ENCODE data around the gene TSHZ2. TPM values are rescaled to one million over a fixed set of nuclear protein-coding genes. Genes with fewer than 3 reads are reported as not detected.
A peak's percentile ranks its signal among the peaks of the same experiment; 100 is the strongest.

The TSHZ2 gene
- total RNA-seq, 6 experiments from 2014 or later, result 14.2 to 28.1 (median 21.0) TPM

DNA sequence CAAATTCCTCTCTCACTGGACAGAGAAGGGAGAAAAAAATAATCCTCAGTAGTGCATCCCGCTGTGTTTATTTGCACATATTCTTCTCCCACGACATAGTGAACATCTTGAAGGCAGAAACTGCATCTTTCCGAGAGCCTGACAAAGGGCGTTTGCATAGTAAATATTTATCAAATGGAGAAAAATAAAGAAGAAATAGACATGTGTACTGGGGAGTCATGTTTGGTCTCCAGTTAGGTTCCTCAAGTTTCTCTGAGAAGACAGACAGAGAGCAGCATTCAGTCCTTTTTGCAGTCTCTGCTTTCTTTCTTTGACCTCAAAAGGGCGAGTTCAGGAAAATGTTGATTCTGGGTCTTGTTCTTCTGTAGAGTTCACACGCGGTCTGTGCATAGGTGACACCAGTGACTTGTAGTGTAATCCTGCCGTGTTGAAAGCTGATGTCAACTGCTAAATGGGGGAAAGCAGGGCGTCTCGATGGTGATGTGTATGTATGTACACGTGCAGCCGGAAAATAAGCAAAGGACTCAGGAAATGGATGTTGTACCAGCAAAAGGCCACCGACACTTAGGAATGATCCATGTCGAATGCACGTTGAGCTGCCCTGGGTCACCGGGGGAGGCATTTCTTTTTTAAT is 335.9 kb downstream of the TSHZ2 start:
- no peak overlapping the region for H3K27ac ChIP-seq
- no peaks in the 10 kb centered on the region for H3K36me3 ChIP-seq
- no peak for ATAC-seq
- H3K4me1 ChIP-seq, result no peaks in the 10 kb centered on the region
- TF ChIP-seq, protein P1, sequence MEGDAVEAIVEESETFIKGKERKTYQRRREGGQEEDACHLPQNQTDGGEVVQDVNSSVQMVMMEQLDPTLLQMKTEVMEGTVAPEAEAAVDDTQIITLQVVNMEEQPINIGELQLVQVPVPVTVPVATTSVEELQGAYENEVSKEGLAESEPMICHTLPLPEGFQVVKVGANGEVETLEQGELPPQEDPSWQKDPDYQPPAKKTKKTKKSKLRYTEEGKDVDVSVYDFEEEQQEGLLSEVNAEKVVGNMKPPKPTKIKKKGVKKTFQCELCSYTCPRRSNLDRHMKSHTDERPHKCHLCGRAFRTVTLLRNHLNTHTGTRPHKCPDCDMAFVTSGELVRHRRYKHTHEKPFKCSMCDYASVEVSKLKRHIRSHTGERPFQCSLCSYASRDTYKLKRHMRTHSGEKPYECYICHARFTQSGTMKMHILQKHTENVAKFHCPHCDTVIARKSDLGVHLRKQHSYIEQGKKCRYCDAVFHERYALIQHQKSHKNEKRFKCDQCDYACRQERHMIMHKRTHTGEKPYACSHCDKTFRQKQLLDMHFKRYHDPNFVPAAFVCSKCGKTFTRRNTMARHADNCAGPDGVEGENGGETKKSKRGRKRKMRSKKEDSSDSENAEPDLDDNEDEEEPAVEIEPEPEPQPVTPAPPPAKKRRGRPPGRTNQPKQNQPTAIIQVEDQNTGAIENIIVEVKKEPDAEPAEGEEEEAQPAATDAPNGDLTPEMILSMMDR (IDR thresholded peaks at IDR 0.05), result no peak
- TF ChIP-seq POLR2A (IDR thresholded peaks at IDR 0.05), result no peak
- WGBS (ENCODE audit: insufficient coverage, low coverage, low lambda C conversion rate, missing lambda C conversion rate), result 73% methylated on average over 15 of the region's 16 CpGs
- no peaks in the 10 kb centered on the region for H3K27me3 ChIP-seq
- intact Hi-C loops (cut with DNase I), result no loop called here
- no peak for DNase-seq
- no peak overlapping the region for H3K4me3 ChIP-seq
- H3K9me3 ChIP-seq, result no peaks in the 10 kb centered on the region

DNA sequence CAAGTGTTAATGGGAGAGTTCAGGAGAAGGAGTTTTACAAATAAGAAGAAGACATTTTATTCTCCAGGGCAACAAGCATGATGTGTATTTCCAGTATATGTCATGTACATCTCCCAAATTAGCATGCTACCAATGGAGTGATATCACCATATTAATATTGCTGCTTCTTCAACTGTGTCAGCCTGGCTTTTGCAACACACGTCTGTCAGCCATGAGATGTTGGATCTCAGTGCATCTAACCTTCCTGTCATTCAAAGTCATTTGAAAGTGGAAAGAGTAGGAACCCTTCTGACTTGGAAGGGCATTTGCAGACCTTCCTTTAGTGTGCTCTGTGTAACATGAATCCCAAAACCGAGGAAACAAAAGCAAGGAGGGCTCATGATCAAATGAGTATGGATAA is 337.4 kb downstream of the TSHZ2 start:
- H3K9me3 ChIP-seq, result no peaks in the 10 kb centered on the region
- ATAC-seq, result no peak
- no peak for DNase-seq
- intact Hi-C loops (cut with DNase I), result no loop called here
- TF ChIP-seq POLR2A (IDR thresholded peaks at IDR 0.05), result no peak
- TF ChIP-seq, protein P1 (IDR thresholded peaks at IDR 0.05), result no peak
- no peaks in the 10 kb centered on the region for H3K36me3 ChIP-seq
- no peak overlapping the region for H3K27ac ChIP-seq
- H3K27me3 ChIP-seq, result no peaks in the 10 kb centered on the region
- 77% methylated on average over 2 of the region's 2 CpGs for WGBS (ENCODE audit: insufficient coverage, low coverage, low lambda C conversion rate, missing lambda C conversion rate)
- H3K4me1 ChIP-seq, result no peaks in the 10 kb centered on the region
- H3K4me3 ChIP-seq, result no peak overlapping the region

DNA sequence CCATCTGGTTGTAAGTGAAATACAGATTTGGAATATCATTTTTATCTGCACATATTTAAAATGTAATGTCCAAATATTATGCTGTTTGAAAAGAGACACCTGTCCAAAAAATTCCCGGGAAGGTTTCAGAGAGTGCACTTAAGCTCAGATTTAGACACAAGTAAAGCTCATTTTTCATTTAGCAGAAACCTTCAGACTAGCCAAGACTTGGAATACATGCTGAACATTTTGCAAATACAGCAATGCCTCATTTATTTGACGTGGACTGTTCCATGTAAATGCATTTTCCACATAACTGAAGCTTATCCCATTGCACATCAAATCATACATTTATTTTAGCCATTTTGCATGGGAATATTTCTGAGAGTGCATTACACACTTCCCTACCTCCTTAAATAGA is 340.8 kb downstream of the TSHZ2 start:
- no peak overlapping the region for H3K27ac ChIP-seq
- ATAC-seq (no peak), DNase-seq (no peak)
- no peaks in the 10 kb centered on the region for H3K36me3 ChIP-seq
- no peaks in the 10 kb centered on the region for H3K9me3 ChIP-seq
- H3K4me3 ChIP-seq, result no peak overlapping the region
- TF ChIP-seq, protein P1 (IDR thresholded peaks at IDR 0.05), result no peak
- TF ChIP-seq POLR2A (IDR thresholded peaks at IDR 0.05), result no peak
- WGBS (ENCODE audit: insufficient coverage, low coverage, low lambda C conversion rate, missing lambda C conversion rate), result 74% methylated on average over 2 of the region's 2 CpGs
- no peaks in the 10 kb centered on the region for H3K4me1 ChIP-seq
- intact Hi-C loops (cut with DNase I), result no loop called here
- H3K27me3 ChIP-seq, result no peaks in the 10 kb centered on the region

DNA sequence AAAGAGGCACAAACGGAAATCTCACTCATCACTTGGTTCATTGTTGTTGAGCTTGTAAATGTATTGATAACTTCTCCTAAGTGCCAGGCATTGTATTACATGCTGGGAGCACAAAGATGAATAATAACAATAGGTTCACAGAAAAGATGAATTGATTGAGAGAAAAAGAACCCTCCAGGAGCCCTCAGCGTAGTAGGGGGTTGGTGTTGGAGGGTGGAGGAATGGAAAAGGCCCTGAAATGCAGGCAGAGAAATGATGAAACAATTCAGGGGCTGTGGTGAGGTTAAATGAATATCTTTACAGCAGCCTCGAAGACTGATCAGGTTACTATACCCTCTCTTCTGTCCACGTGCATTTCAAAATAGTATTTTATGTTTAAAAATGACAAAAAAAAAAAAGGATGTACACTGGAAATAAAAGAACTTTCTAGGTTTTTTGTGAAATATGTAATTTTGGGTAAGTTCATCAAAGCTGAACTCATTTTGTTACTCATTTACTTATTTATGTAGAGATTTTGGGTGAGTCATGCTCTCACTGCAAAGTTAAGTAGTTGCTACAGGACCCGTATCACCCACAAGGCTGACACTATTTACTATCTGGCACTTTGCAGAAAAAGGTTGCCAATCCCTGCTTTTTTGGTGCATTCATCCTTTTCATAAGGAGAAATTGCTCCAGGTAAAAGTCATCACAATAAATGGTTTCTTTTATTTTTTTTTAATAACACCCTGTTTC is 344.2 kb downstream of the TSHZ2 start:
- no peak overlapping the region for H3K27ac ChIP-seq
- ATAC-seq (peak in 1 of 4 donors; percentile 64), DNase-seq (no peak)
- no peak for TF ChIP-seq POLR2A (IDR thresholded peaks at IDR 0.05)
- TF ChIP-seq, protein P1 (IDR thresholded peaks at IDR 0.05), result no peak
- intact Hi-C loops (cut with DNase I), result no loop called here
- no peaks in the 10 kb centered on the region for H3K9me3 ChIP-seq
- no peaks in the 10 kb centered on the region for H3K27me3 ChIP-seq
- no peaks in the 10 kb centered on the region for H3K4me1 ChIP-seq
- no peak overlapping the region for H3K4me3 ChIP-seq
- WGBS (ENCODE audit: insufficient coverage, low coverage, low lambda C conversion rate, missing lambda C conversion rate), result 89% methylated on average over 5 of the region's 5 CpGs
- no peaks in the 10 kb centered on the region for H3K36me3 ChIP-seq
